GM12875 (cell line): ENCODE data around the gene CPNE6.

Experiments
- H3K4me3 ChIP-seq: one replicate; pipeline ENCODE4 v1.5.1; 2011; ENCODE audit warnings: low read depth, low read length, control low read depth
- CTCF ChIP-seq: IDR thresholded peaks from 2 replicates; pipeline ENCODE4 v1.5.1; 2011; ENCODE audit warnings: low read depth, mild to moderate bottlenecking, control low read depth, inconsistent platforms, low read length, moderate library complexity, borderline replicate concordance; ENCODE audit not compliant: insufficient read depth

CPNE6 gene

GRCh38 chr14:24062216-24062980 lies 9.0 kb upstream of the CPNE6 start:
- H3K4me3 ChIP-seq, result no peak overlapping the region
- TF ChIP-seq CTCF, result no peak

GRCh38 chr14:24063263-24063836 lies 8.0 kb upstream of the CPNE6 start:
- TF ChIP-seq CTCF, result no peak
- no peak overlapping the region for H3K4me3 ChIP-seq

GRCh38 chr14:24064091-24064795 lies 7.1 kb upstream of the CPNE6 start:
- no peak for TF ChIP-seq CTCF
- H3K4me3 ChIP-seq, result no peak overlapping the region

- no peak for TF ChIP-seq CTCF
- no peak overlapping the region for H3K4me3 ChIP-seq
These were observed 6.5 kb upstream of the CPNE6 start for GRCh38 chr14:24064856-24065255.

GRCh38 chr14:24065408-24065807 lies 6.0 kb upstream of the CPNE6 start:
- H3K4me3 ChIP-seq, result no peak overlapping the region
- TF ChIP-seq CTCF, result no peak

- no peak overlapping the region for H3K4me3 ChIP-seq
- no peak for TF ChIP-seq CTCF
These were observed 4.7 kb upstream of the CPNE6 start for GRCh38 chr14:24066496-24067132.
